KBM-7 (cell line): ENCODE data around the gene BABAM2.
A peak's percentile ranks its signal among the peaks of the same experiment; 100 is the strongest.

Experiments used
- DNase-seq: peaks from one replicate; pipeline ENCODE4 v3.0.0-alpha.2; 2015
- in situ Hi-C: fragments of 300-500 bp; cut with MboI; formaldehyde crosslinking; loops from 2 replicates; pipeline ENCODE4 v1.14.3; 2020; ENCODE audit warnings: low sequenced_read_pairs, low pct_unique_long_range_greater_than_20kb, mixed read lengths

Gene BABAM2

DNA sequence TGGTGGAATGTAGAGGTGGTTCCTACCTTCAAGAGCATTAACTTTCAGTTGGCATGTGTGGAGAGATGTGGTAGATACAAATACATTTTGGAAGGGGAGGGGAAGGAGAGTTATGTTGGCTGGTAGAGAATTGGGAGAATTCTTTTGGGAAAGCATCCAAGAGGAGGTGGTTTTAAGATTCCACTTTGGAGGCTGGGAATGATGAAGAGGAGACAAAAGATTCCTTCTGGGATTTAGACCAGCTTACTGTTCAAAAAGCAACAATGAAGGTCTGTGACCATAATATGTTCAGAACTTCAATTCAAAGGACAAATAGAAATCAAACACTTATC, 381.4 kb downstream of the BABAM2 start:
- no peak for DNase-seq
- in situ Hi-C loops, result no loop called here

DNA sequence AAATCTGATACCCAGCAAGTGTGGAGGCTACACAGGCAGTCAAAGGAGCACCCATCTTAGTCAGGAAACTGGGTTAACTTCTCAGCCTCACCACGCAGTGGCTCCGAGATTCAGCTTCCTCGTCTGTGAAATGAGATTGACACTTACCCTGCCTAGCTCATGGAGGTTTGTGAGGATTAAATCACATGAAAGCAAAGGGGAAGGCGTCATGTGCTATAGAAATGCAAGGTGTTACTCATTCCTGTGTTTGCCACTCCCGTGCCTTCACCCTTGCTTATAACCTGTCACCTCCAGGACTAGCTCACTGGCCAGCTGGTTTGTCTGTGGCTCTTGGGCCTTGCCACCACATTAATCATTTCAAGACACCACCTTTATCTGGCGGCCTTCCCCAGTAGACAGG, 383.2 kb downstream of the BABAM2 start:
- in situ Hi-C loops, result no loop called here
- DNase-seq, result peak; percentile 11

DNA sequence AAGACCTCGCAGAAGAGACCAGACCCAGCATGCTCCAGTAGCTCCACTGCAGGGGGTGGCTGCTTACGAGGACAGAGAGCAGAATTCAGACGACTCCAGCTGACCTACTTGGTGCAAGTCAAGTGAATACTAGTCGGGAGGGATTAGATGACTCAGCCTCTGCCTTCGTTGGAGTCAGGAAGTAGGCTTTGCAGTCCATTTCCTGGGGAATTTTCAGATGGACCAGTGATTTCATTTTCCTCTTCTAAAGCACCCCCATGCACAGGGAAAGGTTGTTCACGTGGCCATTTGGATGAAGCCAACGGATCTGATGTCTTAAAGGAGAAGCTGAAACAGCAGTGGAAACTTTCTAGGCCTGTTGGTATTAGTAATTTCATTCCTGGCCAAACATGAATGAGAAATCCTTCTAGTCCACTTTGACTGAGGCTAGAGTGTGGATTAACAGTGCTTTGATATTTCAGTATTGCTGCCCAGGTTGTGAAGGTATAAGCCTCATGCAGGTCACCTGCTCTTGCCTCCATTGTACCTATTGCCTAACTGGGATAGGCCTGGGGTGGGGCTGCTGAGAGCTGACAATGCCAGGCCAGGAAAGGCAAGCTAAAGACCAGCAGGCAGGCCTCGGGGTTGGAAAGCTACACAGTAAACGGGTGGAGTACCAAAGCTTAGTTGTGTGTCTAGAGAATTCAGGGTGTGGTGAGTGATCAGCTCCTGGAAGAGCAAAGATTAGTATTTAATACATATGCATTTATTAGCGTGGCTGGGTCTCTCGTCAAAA, 384.6 kb downstream of the BABAM2 start:
- in situ Hi-C loops, result no loop called here
- DNase-seq, result peak; percentile 66

DNA sequence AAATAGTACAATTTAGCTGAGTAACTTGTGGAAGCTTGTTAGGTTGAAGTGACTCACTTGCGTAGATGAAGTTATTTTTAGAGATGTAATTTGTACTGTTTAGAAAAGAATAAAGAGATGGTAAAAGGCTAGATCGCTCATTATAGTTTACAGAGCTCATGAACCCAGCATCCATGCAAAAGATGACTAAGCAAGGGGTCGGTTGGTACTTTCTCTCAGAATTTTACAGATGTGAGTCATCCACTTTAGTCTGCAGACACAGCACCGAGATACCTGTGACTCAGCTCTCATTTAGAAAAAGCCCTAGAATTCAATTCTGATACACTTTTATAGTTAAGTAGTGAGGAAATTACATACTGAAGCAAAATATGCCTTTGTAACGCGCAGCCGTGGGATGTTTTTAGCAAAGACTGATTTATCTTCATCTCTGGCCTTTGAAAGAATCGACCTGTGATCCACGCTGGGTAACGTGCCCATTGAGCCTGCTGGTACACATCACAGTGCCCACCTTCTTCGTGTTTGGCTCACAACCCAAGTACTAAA, 385.6 kb downstream of the BABAM2 start:
- no peak for DNase-seq
- in situ Hi-C loops, result no loop called here

DNA sequence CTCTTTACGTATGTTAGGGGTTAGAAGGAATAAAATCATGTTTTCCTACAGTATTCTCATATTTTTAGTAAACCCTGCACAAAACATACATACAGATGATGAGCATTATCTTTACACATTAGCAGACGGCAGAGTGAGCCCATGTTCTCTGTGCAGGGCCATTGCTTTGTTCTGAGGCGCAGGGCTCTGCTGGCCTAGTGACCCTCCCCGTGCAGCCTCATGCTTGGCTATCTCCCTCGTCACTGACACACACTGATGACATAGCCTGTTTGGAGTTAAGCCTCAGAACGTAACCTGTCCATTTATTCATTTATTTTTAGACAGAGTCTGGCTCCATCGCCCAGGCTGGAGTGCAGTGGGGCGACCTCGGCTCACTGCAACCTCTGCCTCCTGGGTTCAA, 386.3 kb downstream of the BABAM2 start:
- in situ Hi-C loops, result no loop called here
- no peak for DNase-seq

DNA sequence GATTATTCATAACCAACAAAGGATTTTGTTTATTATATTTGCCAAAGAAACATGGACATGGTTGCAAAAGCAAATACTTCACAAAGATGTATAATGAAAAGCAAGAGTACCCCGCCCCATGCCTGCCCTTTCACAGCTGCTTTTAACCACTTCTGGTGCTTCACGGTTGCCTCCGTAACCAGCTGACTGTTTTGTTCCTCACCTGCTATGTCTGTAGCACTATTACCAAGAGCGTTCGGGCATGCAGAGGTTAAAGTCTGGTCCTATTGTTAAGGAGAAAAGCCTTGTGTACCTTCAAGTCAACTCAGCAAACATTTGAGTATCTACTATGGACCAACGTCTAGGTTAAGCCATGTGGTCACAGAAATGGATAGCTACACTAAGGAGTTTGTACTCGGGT, 386.9 kb downstream of the BABAM2 start:
- in situ Hi-C loops, result no loop called here
- DNase-seq, result no peak

DNA sequence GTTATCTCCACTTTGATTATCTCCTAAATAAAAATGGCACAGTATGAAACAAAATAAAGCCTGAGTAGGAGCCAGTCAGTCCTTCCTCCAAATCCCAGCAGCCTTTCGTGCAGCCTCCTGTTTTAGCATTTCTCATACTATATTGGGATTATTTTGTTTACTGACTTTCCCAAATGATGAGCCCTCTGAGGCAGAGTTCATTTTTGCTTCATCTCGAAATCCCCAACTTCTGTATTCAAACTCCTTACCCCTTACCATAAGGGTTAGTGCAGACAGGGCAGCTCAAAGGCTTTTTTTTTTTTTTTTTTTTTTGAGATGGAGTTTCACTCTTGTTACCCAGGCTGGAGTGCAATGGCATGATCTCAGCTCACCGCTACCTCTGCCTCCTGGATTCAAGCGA, 388.8 kb downstream of the BABAM2 start:
- in situ Hi-C loops, result no loop called here

DNA sequence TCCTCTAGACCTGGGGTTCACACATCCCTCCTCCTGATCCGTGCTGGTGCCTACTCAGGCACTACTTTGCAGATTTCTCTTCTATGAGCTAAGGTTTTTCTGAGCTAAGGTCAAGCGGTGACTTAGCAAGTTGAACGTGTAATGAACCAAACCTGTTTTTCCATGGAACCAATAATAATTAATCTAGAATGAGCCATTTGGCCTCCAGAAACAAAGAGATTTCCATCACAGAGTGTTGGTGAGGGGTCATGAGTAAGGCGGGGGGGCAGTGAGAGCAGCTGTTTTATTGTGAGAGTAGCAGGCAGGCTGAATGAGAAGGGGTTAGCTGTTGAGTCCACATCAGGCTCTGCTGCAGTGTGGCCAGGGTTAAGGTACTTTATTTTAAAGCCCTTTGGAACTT, 390.1 kb downstream of the BABAM2 start:
- DNase-seq, result no peak
- in situ Hi-C loops, result no loop called here

More for the DNA sequence above, 388.8 kb downstream of the BABAM2 start:
- no peak for DNase-seq

DNA sequence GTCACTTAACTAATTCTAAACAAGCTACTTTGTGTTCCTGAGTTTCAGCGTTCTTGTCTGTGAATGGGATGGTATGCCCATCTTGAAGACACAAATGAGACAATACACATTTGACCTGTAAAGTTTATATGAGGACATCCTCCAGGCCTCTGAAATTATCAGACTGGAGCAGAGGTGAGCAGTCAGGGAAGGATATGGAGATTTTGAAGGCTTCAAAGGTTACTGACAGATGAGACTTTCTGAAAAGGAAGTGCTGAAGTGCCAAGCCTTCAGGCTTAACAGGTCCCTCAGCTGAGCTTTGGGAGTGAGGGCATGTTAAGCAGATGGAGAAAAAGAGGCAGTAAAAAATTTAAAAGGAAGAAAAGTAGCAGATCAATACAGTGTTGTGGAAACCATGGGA, 391.2 kb downstream of the BABAM2 start:
- DNase-seq, result no peak
- in situ Hi-C loops, result no loop called here

DNA sequence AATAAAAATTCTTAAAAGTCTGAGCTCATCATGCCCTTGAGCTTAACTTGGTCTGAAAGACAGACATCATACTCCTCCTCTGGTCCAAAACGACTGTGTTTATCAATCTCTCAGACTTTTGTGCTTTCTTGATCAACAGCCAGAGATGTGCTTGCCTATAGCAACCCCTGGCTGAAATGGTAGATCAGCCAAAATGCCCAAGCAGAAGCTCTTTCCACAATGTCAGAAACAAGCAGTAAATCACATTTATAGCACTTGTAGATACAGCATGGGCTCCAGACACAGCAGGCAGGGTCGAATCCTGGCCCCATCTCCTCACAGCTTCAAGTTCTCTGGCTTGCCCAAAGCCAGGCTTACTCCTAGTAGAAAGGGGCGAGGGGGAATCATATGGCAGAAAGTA, 391.7 kb downstream of the BABAM2 start:
- DNase-seq, result no peak
- in situ Hi-C loops, result no loop called here

DNA sequence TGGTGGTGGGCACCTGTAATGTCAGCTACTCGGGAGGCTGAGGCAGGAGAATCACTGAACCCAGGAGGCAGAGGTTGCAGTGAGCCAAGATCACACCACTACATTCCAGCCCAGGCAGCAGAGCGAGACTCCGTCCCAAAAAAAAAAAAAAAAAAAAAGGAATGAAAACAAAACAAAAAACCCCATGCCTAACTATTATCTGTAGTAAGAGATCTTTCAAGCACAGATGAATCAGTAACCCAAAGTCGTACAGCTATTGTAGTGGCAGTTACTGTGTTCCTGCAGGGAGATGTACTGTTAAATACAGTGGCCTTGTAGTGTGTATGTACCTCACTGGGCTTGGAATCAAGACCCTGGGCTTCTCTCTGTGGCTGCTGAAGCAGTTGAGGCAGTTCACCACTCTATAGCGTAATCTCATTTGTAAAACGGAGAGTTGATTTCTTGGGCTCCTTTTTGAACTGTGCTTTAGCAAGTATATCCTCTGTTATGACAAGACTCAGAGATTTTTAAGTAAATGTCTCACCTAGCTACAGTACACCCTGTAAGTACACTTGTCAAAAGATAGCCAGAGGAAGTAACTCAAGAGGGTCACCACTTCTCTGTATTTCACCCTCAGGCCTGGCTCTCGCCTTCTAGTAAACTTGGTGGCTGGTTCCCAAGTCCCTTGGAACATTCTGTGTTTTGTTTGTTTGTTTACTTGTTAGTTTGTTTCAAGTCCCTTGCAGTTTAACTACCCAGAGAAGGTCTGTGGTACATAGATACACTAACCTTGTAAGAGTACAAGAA, 392.5 kb downstream of the BABAM2 start:
- in situ Hi-C loops, result no loop called here
- DNase-seq, result no peak

DNA sequence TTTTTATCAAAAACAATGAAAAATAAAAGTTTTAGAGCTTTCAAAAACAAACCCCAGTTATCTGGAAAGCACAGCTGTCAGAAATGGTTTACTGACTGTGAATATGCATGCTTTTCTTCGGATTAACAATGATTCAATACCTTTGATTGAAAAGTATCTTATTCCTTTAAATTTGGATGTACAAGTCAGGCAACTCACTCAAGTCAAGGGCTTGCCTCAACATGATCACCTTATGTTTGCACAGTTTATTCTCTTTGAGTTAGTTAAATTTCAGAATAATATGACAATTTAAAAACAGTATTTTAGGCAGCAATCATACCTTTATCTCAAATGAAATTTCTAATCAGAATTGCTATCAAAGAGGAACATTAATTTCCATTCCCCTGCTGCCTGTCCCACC, 393.3 kb downstream of the BABAM2 start:
- no peak for DNase-seq
- in situ Hi-C loops, result no loop called here

DNA sequence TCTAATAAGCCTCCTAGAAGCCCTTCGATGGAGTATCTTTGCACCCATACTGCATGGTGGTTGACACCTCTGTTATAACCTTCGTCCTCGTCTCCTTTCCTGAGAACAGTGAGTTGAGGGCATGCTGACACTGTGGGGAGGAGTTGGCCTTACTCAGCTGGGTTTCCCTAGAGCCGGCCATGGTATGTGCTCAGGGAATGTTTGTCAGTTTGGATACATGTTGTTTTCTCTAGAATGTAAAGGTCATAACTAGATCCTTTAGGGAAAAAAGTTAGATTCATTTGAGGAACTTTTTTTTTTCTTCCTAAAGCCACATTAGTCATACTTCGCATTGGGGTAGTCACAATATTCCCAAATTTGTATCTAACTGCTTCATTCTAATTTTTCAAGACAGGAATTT, 396.1 kb downstream of the BABAM2 start:
- DNase-seq, result no peak
- in situ Hi-C loops, result no loop called here

DNA sequence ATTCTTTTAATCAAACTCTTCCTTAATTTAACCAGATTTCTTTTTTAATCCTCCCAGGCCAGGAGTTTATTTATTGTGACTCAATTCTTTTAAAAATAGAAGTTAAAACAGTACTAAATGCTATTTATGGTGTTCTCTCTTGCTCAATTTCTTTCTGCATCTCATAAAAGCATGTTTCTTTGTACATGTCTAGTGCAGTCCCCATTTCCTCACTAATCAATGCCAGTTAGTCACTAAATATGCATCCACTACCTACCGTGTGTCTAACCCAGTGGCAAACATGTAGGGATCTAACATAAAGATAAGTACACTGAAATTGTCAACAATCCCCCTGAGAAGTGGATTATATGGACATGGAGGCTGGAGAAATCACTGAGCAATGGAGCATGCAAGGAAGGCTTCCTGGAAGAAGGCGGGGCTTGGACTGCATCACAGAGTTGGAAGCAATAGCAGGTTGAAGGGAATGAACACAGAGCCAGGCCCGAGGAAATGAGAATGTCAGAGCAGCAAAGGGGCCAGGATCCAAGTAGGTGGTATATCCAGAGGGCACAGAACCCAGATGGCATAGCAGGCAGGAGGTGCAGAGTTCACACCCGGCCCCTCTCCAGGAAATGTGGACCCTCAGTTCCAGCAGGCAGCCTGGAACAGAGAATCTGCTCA, 396.9 kb downstream of the BABAM2 start:
- no peak for DNase-seq
- in situ Hi-C loops, result no loop called here

DNA sequence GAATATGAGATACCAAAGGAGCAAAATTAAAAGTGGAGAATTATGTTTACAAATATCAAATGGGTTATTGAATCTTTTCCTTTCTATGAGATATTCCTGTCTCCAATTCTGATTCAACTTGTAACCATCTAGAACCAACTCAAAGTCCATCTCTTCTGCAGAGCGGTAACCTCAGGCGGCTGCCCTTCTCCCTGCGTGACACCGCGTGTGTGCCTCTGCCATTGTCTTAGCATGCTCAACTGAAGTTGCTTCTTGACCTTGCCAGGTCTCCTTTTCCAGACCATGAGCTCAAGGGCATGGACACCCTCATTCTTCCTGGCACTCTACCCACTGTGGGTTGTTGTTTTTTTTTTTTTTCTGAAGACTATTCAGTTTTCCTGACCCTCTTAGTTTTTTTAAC, 398.1 kb downstream of the BABAM2 start:
- in situ Hi-C loops, result no loop called here
- DNase-seq, result no peak

DNA sequence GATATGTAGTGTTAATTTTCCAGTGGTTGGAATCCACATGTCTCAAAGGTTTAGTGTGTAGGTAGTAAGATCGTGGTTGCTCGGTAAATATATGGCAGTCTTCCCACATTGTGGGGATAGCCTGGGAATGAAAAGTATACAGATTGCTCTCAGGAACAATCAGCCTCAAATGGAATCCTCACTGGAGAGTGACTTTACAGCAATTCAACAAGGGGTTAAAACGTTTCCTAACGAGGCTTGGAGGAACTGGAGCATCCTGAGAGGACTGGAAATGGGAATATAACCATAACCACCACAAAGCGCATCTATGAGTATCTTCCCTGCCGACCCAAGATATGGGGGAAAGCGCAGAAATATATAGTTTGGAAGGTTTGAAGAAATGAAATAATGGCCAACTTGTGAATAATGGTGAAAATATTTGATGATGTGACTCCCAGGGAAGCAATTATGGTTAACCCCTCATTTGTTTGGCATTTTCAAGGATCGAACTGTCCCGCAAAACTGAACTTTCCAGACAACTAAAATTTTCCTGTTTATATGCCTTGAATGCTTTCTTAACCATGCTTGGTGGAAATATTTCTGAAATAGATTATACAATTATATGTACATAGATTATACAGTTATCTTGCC, 401.4 kb downstream of the BABAM2 start:
- DNase-seq, result no peak
- in situ Hi-C loops, result no loop called here

DNA sequence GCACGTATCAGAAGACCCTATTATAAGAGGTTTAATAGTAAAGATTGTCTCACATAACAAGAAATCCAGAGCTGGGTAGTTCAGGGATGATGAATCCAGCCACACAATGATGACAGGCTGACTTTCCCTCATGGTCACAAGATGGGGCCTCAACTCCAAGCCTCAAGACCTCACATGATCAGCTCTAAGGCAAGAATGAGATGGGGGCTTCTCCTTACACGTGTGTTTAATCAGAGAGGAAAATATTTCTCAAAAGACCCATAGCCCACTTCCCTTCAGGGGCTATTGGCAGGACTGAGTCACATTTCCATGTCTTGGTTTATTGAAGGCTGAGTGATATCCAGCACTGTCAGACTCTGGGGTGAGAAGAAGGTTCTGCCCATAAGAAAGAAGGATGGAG, 402.0 kb downstream of the BABAM2 start:
- DNase-seq, result no peak
- in situ Hi-C loops, result no loop called here

DNA sequence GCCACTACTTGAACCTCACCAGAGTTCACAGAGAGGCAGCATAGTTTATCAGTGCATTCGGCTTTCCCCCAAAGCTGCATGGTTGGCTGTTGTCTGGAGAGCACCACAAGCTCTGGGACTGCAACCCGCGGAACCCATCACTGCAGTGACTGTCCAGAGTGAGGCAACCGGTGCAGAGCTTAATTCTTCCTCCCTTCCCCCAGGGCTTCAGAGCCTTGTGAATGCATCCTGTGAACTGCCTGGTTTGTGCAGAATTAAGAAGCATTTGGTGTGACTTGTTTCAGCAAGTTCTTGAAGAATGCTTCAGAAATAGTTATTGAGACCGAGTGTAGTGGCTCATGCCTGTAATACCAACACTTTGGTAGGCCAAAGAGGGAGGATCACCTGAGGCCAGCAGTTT, 402.9 kb downstream of the BABAM2 start:
- in situ Hi-C loops, result no loop called here
- DNase-seq, result no peak

DNA sequence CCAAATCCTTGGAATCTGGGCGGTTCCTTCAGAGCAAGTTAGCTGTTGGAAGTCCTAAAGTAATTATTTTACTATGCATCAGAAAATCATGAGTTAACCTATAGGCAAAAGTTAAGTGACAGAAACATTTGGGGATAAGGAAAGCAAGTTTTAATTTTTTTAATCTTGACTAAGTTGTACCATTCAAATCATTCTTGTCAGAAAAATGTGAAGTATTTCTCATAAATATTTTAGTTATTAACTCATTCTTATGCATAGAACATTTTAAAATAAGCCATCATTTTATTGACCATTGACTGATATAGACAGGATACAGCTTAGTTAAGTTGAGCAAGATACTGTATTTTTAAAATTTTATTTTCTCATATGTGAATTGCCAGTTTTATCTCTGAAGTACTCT, 403.9 kb downstream of the BABAM2 start:
- DNase-seq, result no peak
- in situ Hi-C loops, result no loop called here

DNA sequence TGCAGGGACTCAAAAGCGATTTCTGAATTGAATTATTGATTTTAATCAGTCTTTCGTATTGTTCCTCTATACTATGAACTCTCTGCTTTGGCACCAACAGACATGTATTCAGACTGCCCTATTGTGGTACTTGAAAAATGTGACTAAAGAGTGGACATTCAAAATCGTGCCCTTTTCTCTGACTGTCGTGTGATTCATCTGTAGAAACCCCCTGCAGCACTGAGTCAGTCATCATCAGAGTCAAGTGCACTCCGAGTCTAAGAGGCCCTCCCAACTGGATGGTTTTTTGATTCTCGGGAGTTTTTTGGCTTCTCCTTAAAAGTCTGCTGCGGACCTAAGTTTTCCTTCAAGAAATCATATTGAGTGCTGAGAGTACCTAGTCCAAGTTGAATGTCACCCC, 405.7 kb downstream of the BABAM2 start:
- DNase-seq, result no peak
- in situ Hi-C loops, result no loop called here
